IPS DF 4.7 (cell line): ENCODE results near the gene STC2.

Experiments used
- DNase-seq: peaks from one replicate; pipeline ENCODE4 v3.0.0-alpha.2; 2013; ENCODE audit warnings: low spot score; ENCODE audit errors: extremely low read depth

Gene STC2

GRCh38 chr5:173314166-173314952 is 13.9 kb downstream of the STC2 start:
- DNase-seq, result no peak

- no peak for DNase-seq
Measured at GRCh38 chr5:173313351-173313801, 14.8 kb downstream of the STC2 start.

GRCh38 chr5:173312821-173313220 is 15.4 kb downstream of the STC2 start:
- no peak for DNase-seq

GRCh38 chr5:173311818-173312585 is 16.2 kb downstream of the STC2 start:
- DNase-seq, result no peak

GRCh38 chr5:173310861-173311785 is 17.1 kb downstream of the STC2 start:
- no peak for DNase-seq

GRCh38 chr5:173310218-173310769 is 17.9 kb downstream of the STC2 start:
- DNase-seq, result no peak

- no peak for DNase-seq
Measured at GRCh38 chr5:173309731-173310130, 18.5 kb downstream of the STC2 start.

GRCh38 chr5:173308226-173308625 is 20.0 kb downstream of the STC2 start:
- DNase-seq, result no peak

GRCh38 chr5:173307695-173308094 is 20.5 kb downstream of the STC2 start:
- no peak for DNase-seq

- no peak for DNase-seq
Measured at GRCh38 chr5:173306695-173307094, 21.5 kb downstream of the STC2 start.

- DNase-seq, result no peak
Measured at GRCh38 chr5:173304591-173304988, 23.6 kb downstream of the STC2 start.

- DNase-seq, result no peak
Measured at GRCh38 chr5:173303878-173304590, 24.2 kb downstream of the STC2 start.

- DNase-seq, result no peak
Measured at GRCh38 chr5:173302546-173303155, 25.6 kb downstream of the STC2 start.

- no peak for DNase-seq
Measured at GRCh38 chr5:173301695-173302545, 26.3 kb downstream of the STC2 start.

- no peak for DNase-seq
Measured at GRCh38 chr5:173300389-173301047, 27.7 kb downstream of the STC2 start.

- no peak for DNase-seq
Measured at GRCh38 chr5:173299820-173300219, 28.4 kb downstream of the STC2 start.

GRCh38 chr5:173298213-173298926 is 29.8 kb downstream of the STC2 start:
- DNase-seq, result no peak

GRCh38 chr5:173297813-173298212 is 30.4 kb downstream of the STC2 start:
- DNase-seq, result no peak
